GM23338 (cell line): ENCODE data around the gene MCAT. TPM values are rescaled to one million over a fixed set of nuclear protein-coding genes. Genes with fewer than 3 reads are reported as not detected.

Experiments used
- ATAC-seq: fragments of 200-7000 bp; cut with Tn5 transposase; 3 replicates; pipeline ENCODE4 v1.9.1; 2020
- DNase-seq: peaks from one replicate; pipeline ENCODE4 v3.0.0-alpha.2; 2015; ENCODE audit warnings: low spot score
- H2AFZ ChIP-seq: fragments of 200-600 bp; sonication (generic); 2 replicates; pipeline ENCODE4 v1.8.0; 2016; ENCODE audit warnings: antibody characterized with exemption, mild to moderate bottlenecking, moderate library complexity
- H3F3A ChIP-seq: fragments of 200-600 bp; sonication (generic); replicated peaks from 2 replicates; pipeline ENCODE4 v1.8.0; 2017; ENCODE audit warnings: antibody characterized with exemption, mixed run types, low read depth
- H3K27ac ChIP-seq: fragments of 200-600 bp; sonication (generic); 2 replicates; pipeline ENCODE4 v1.6.1; 2016; ENCODE audit warnings: low read depth
- H3K27me3 ChIP-seq: fragments of 200-600 bp; sonication (generic); 2 replicates; pipeline ENCODE4 v1.8.0; 2016; ENCODE audit warnings: mild to moderate bottlenecking, mixed run types, moderate library complexity; ENCODE audit not compliant: insufficient read depth
- H3K36me3 ChIP-seq: fragments of 200-600 bp; sonication (generic); 2 replicates; pipeline ENCODE4 v1.8.0; 2016; ENCODE audit warnings: mild to moderate bottlenecking; ENCODE audit not compliant: insufficient read depth
- H3K4me1 ChIP-seq: fragments of 200-600 bp; sonication (generic); 2 replicates; pipeline ENCODE4 v1.8.0; 2016; ENCODE audit warnings: mild to moderate bottlenecking, moderate library complexity; ENCODE audit not compliant: insufficient read depth
- H3K4me2 ChIP-seq: fragments of 200-600 bp; sonication (generic); 2 replicates; pipeline ENCODE4 v1.7.1; 2017; ENCODE audit warnings: mixed run types
- H3K4me3 ChIP-seq: fragments of 200-600 bp; sonication (generic); 2 replicates; pipeline ENCODE4 v1.6.1; 2016; ENCODE audit warnings: mixed run types
- H3K79me2 ChIP-seq: fragments of 200-600 bp; sonication (generic); replicated peaks from 2 replicates; pipeline ENCODE4 v1.8.0; 2017; ENCODE audit warnings: mild to moderate bottlenecking; ENCODE audit not compliant: insufficient read depth
- H3K9me2 ChIP-seq: fragments of 200-600 bp; sonication (generic); 2 replicates; pipeline ENCODE4 v1.8.0; 2017; ENCODE audit not compliant: insufficient read depth
- H4K20me1 ChIP-seq: fragments of 200-600 bp; sonication (generic); replicated peaks from 2 replicates; pipeline ENCODE4 v1.8.0; 2017; ENCODE audit warnings: mild to moderate bottlenecking; ENCODE audit not compliant: insufficient read depth
- H3K27ac Mint-ChIP-seq: 2 replicates; pipeline ENCODE4 v1.8.0; 2020; ENCODE audit warnings: inconsistent platforms, mild to moderate bottlenecking, moderate library complexity, mixed read lengths
- H3K27me3 Mint-ChIP-seq: 3 replicates; pipeline ENCODE4 v1.8.0; 2022; ENCODE audit warnings: low read depth, mild to moderate bottlenecking, moderate library complexity, mixed read lengths, inconsistent platforms; ENCODE audit not compliant: insufficient read depth, poor library complexity
- H3K36me3 Mint-ChIP-seq: 3 replicates; pipeline ENCODE4 v1.8.0; 2021; ENCODE audit warnings: low read depth, mild to moderate bottlenecking, inconsistent platforms, moderate library complexity, mixed read lengths
- H3K4me1 Mint-ChIP-seq: 3 replicates; pipeline ENCODE4 v1.8.0; 2020; ENCODE audit warnings: mild to moderate bottlenecking, inconsistent platforms, mixed read lengths
- H3K4me3 Mint-ChIP-seq: 3 replicates; pipeline ENCODE4 v1.8.0; 2021; ENCODE audit warnings: moderate library complexity, mild to moderate bottlenecking, inconsistent platforms, mixed read lengths
- H3K9me3 Mint-ChIP-seq: 3 replicates; pipeline ENCODE4 v1.8.0; 2020; ENCODE audit warnings: moderate library complexity, mild to moderate bottlenecking, inconsistent platforms, mixed read lengths
- CREB1 ChIP-seq: fragments of 250-450 bp; sonication (Bioruptor Pico); IDR thresholded peaks from 2 replicates; pipeline ENCODE4 v1.5.0; 2020; ENCODE audit warnings: low read depth, mild to moderate bottlenecking, moderate library complexity
- EZH2 ChIP-seq: fragments of 200-600 bp; sonication (generic); IDR thresholded peaks from one replicate; pipeline ENCODE4 v1.8.0; 2017; ENCODE audit warnings: antibody characterized with exemption, mild to moderate bottlenecking, low read depth; ENCODE audit not compliant: unreplicated experiment
- JUNB ChIP-seq: IDR thresholded peaks from one replicate; pipeline ENCODE4 v1.6.1; 2016; ENCODE audit warnings: antibody characterized with exemption; ENCODE audit not compliant: unreplicated experiment
- NANOG ChIP-seq: IDR thresholded peaks from 2 replicates; pipeline ENCODE4 v1.6.1; 2016; ENCODE audit warnings: antibody characterized with exemption, borderline replicate concordance
- ZNF114 ChIP-seq: fragments of 250-450 bp; sonication (Bioruptor Pico); IDR thresholded peaks from 2 replicates; pipeline ENCODE4 v1.5.0; 2020; ENCODE audit warnings: mild to moderate bottlenecking, moderate library complexity
- ZNF331 ChIP-seq: fragments of 250-450 bp; sonication (Bioruptor Pico); IDR thresholded peaks from 2 replicates; pipeline ENCODE4 v1.5.0; 2020; ENCODE audit warnings: low read depth, mild to moderate bottlenecking, moderate library complexity
- polyA plus RNA-seq: library from polyadenylated mRNA; unstranded; fragments of >200 nt; fragmentation: Nextera tagmentation; extraction: Ambion mirVana; gene quantifications from 2 replicates; pipeline ENCODE4 v1.2.1, GENCODE V29; 2016
- total RNA-seq: library from RNA; depleted of rRNA; stranded (reverse); fragments of >200 nt; shearing (Covaris generic); gene quantifications from 2 replicates; pipeline ENCODE4 v1.2.3, GENCODE V29; 2014
- TF ChIP-seq, protein P1 (sequence below): IDR thresholded peaks from one replicate; pipeline ENCODE4 v1.6.1; 2018; ENCODE audit warnings: antibody characterized with exemption; ENCODE audit not compliant: unreplicated experiment
- TF ChIP-seq, protein P2 (sequence below): fragments of 250-450 bp; sonication (Bioruptor Pico); IDR thresholded peaks from 2 replicates; pipeline ENCODE4 v1.5.0; 2020; ENCODE audit warnings: mild to moderate bottlenecking, moderate library complexity
- TF ChIP-seq, protein P3 (sequence below): IDR thresholded peaks from 2 replicates; pipeline ENCODE4 v1.6.1; 2016; ENCODE audit warnings: antibody characterized with exemption

Gene MCAT
- total and polyA plus RNA-seq, 2 experiments from 2014 or later: 9.7 to 16.9 TPM

DNA sequence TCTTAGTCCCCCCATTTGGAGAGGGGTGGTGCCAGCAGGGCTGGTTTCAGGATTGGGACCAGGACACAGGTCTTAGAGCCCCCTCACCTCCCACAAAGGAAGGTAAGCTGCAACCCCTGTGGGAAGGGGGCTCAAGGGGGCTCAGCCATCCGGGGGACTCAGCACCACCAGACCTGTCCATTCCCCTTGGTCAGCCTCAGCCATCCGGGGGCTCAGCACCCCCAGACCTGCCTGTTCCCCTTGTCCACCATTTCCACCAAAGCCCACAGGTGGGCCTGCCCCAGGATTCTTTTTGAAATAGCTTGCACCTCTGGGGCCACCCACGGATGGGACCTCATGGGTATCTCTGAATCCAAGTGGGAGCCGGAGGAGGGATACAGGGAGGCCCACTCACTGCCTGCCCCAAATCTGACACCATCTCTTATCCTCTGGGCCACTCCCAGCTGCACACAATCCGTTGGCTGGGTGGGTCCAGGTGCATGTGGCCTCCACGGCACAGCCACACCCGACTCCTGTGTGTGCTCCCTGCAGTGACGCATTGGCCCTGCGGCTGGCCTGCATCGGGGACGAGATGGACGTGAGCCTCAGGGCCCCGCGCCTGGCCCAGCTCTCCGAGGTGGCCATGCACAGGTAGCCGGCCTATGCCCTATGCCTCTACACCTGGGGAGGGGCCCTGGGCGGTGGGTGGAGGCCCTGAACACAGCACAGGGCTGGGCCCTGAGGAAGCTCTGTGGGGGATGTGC is 15.9 kb downstream of the MCAT start:
- H3K36me3 Mint-ChIP-seq: peaks cover 3% of the 10 kb centered on the region; the same call in 1 of the 3 replicates
- Histone ChIP-seq H3K79me2 (no peaks in the 10 kb centered on the region), H3K9me2 (no peaks in the 10 kb centered on the region), H3K4me3 (no peak overlapping the region), H3F3A (no peaks in the 10 kb centered on the region; the same call in 1 of the 2 replicates), H2AFZ (no peak overlapping the region), H3K27me3 (no peaks in the 10 kb centered on the region), H3K27ac (no peak overlapping the region), H4K20me1 (0 out of 2 replicates have a peak, but pooled peaks cover 10% of the 10 kb centered on the region), H3K36me3 (no peaks in the 10 kb centered on the region), H3K4me1 (no peaks in the 10 kb centered on the region; the same call in 1 of the 2 replicates), H3K4me2 (no peak overlapping the region)
- DNase-seq: no peak
- H3K4me1 Mint-ChIP-seq: peaks cover 8% of the 10 kb centered on the region; the same call in 2 of the 3 replicates
- H3K27me3 Mint-ChIP-seq: peaks cover 8% of the 10 kb centered on the region
- H3K9me3 Mint-ChIP-seq: no peaks in the 10 kb centered on the region
- no peak overlapping the region for H3K4me3 Mint-ChIP-seq
- H3K27ac Mint-ChIP-seq: no peak overlapping the region
- ATAC-seq: no peak
- no peak for TF ChIP-seq NANOG

DNA sequence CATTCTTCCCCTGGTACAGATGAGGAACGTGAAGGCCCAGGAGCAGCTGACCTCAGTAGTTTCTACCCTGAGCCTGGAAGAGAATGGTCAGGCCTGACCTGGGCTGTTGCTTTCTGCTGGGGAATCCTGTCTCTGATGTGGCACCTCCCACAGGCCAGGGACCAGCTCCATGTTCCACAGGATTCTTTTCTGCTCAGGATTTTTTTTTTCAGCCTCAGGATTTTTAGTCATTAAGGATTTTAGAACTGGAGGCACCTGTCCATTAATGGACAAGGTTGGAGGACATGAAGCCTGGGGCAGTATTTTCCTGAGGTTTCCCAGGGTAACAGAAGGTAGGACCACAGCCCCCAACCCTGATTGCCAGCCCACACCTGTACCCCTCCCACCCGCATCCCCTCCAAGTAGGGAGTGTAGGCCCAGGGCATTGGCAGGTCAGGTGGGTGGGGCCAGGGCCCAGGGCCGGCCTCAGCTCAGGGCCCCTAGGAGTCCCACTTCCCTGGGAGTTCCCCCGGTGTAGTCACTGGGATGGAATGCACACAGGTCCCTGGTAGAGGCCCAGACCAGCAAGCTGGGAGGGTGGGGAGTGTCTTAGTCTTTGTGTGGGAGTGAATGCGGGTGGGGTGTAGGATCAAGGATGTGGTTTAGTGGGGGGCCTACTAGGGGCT is 16.6 kb downstream of the MCAT start:
- Histone ChIP-seq H2AFZ (no peak overlapping the region), H3K4me2 (no peak overlapping the region), H3K4me3 (no peak overlapping the region), H3K27me3 (no peaks in the 10 kb centered on the region), H3K27ac (no peak overlapping the region), H3K36me3 (no peaks in the 10 kb centered on the region), H3K4me1 (no peaks in the 10 kb centered on the region; the same call in 1 of the 2 replicates), H3K9me2 (no peaks in the 10 kb centered on the region), H4K20me1 (0 out of 2 replicates have a peak, but pooled peaks cover 10% of the 10 kb centered on the region), H3K79me2 (no peaks in the 10 kb centered on the region), H3F3A (no peaks in the 10 kb centered on the region; the same call in 1 of the 2 replicates)
- no peak overlapping the region for H3K27ac Mint-ChIP-seq
- H3K4me3 Mint-ChIP-seq: no peak overlapping the region
- H3K27me3 Mint-ChIP-seq: peaks cover 8% of the 10 kb centered on the region
- no peaks in the 10 kb centered on the region for H3K36me3 Mint-ChIP-seq
- DNase-seq: no peak
- H3K4me1 Mint-ChIP-seq: peaks cover 8% of the 10 kb centered on the region; the same call in 2 of the 3 replicates
- no peaks in the 10 kb centered on the region for H3K9me3 Mint-ChIP-seq
- ATAC-seq: peak; percentile 60
- TF ChIP-seq EZH2 (no peak), NANOG (no peak), CREB1 (CRISPR knock-in tag) (no peak), ZNF331 (CRISPR knock-in tag) (no peak), JUNB (no peak), ZNF114 (no peak)
- TF ChIP-seq, protein P1, sequence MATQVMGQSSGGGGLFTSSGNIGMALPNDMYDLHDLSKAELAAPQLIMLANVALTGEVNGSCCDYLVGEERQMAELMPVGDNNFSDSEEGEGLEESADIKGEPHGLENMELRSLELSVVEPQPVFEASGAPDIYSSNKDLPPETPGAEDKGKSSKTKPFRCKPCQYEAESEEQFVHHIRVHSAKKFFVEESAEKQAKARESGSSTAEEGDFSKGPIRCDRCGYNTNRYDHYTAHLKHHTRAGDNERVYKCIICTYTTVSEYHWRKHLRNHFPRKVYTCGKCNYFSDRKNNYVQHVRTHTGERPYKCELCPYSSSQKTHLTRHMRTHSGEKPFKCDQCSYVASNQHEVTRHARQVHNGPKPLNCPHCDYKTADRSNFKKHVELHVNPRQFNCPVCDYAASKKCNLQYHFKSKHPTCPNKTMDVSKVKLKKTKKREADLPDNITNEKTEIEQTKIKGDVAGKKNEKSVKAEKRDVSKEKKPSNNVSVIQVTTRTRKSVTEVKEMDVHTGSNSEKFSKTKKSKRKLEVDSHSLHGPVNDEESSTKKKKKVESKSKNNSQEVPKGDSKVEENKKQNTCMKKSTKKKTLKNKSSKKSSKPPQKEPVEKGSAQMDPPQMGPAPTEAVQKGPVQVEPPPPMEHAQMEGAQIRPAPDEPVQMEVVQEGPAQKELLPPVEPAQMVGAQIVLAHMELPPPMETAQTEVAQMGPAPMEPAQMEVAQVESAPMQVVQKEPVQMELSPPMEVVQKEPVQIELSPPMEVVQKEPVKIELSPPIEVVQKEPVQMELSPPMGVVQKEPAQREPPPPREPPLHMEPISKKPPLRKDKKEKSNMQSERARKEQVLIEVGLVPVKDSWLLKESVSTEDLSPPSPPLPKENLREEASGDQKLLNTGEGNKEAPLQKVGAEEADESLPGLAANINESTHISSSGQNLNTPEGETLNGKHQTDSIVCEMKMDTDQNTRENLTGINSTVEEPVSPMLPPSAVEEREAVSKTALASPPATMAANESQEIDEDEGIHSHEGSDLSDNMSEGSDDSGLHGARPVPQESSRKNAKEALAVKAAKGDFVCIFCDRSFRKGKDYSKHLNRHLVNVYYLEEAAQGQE: no peak
- TF ChIP-seq, protein P2, sequence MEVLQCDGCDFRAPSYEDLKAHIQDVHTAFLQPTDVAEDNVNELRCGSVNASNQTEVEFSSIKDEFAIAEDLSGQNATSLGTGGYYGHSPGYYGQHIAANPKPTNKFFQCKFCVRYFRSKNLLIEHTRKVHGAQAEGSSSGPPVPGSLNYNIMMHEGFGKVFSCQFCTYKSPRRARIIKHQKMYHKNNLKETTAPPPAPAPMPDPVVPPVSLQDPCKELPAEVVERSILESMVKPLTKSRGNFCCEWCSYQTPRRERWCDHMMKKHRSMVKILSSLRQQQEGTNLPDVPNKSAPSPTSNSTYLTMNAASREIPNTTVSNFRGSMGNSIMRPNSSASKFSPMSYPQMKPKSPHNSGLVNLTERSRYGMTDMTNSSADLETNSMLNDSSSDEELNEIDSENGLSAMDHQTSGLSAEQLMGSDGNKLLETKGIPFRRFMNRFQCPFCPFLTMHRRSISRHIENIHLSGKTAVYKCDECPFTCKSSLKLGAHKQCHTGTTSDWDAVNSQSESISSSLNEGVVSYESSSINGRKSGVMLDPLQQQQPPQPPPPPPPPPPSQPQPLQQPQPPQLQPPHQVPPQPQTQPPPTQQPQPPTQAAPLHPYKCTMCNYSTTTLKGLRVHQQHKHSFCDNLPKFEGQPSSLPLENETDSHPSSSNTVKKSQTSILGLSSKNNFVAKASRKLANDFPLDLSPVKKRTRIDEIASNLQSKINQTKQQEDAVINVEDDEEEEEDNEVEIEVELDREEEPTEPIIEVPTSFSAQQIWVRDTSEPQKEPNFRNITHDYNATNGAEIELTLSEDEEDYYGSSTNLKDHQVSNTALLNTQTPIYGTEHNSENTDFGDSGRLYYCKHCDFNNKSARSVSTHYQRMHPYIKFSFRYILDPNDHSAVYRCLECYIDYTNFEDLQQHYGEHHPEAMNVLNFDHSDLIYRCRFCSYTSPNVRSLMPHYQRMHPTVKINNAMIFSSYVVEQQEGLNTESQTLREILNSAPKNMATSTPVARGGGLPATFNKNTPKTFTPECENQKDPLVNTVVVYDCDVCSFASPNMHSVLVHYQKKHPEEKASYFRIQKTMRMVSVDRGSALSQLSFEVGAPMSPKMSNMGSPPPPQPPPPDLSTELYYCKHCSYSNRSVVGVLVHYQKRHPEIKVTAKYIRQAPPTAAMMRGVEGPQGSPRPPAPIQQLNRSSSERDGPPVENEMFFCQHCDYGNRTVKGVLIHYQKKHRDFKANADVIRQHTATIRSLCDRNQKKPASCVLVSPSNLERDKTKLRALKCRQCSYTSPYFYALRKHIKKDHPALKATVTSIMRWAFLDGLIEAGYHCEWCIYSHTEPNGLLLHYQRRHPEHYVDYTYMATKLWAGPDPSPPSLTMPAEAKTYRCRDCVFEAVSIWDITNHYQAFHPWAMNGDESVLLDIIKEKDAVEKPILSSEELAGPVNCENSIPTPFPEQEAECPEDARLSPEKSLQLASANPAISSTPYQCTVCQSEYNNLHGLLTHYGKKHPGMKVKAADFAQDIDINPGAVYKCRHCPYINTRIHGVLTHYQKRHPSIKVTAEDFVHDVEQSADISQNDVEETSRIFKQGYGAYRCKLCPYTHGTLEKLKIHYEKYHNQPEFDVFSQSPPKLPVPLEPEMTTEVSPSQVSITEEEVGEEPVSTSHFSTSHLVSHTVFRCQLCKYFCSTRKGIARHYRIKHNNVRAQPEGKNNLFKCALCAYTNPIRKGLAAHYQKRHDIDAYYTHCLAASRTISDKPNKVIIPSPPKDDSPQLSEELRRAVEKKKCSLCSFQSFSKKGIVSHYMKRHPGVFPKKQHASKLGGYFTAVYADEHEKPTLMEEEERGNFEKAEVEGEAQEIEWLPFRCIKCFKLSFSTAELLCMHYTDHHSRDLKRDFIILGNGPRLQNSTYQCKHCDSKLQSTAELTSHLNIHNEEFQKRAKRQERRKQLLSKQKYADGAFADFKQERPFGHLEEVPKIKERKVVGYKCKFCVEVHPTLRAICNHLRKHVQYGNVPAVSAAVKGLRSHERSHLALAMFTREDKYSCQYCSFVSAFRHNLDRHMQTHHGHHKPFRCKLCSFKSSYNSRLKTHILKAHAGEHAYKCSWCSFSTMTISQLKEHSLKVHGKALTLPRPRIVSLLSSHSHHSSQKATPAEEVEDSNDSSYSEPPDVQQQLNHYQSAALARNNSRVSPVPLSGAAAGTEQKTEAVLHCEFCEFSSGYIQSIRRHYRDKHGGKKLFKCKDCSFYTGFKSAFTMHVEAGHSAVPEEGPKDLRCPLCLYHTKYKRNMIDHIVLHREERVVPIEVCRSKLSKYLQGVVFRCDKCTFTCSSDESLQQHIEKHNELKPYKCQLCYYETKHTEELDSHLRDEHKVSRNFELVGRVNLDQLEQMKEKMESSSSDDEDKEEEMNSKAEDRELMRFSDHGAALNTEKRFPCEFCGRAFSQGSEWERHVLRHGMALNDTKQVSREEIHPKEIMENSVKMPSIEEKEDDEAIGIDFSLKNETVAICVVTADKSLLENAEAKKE (CRISPR knock-in tag): no peak
- TF ChIP-seq, protein P3, sequence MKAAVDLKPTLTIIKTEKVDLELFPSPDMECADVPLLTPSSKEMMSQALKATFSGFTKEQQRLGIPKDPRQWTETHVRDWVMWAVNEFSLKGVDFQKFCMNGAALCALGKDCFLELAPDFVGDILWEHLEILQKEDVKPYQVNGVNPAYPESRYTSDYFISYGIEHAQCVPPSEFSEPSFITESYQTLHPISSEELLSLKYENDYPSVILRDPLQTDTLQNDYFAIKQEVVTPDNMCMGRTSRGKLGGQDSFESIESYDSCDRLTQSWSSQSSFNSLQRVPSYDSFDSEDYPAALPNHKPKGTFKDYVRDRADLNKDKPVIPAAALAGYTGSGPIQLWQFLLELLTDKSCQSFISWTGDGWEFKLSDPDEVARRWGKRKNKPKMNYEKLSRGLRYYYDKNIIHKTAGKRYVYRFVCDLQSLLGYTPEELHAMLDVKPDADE: no peak
